Osteocyte (in vitro differentiated cells): ENCODE data around the gene SMIM20. TPM values are rescaled to one million over a fixed set of nuclear protein-coding genes. Genes with fewer than 3 reads are reported as not detected.

Experiments
- DNase-seq: peaks from one replicate; pipeline ENCODE4 v3.0.0; 2021; ENCODE audit warnings: mixed read lengths; ENCODE audit not compliant: unreplicated experiment; ENCODE audit errors: extremely low spot score
- H3K27ac Mint-ChIP-seq: one replicate; pipeline ENCODE4 v1.8.0; 2021; ENCODE audit warnings: mild to moderate bottlenecking, mixed read lengths; ENCODE audit not compliant: unreplicated experiment
- H3K27me3 Mint-ChIP-seq: one replicate; pipeline ENCODE4 v1.8.0; 2021; ENCODE audit warnings: mixed read lengths; ENCODE audit not compliant: unreplicated experiment
- H3K36me3 Mint-ChIP-seq: one replicate; pipeline ENCODE4 v1.8.0; 2021; ENCODE audit warnings: mixed read lengths; ENCODE audit not compliant: unreplicated experiment
- H3K4me1 Mint-ChIP-seq: one replicate; pipeline ENCODE4 v1.8.0; 2021; ENCODE audit warnings: mixed read lengths; ENCODE audit not compliant: unreplicated experiment
- H3K4me3 Mint-ChIP-seq: one replicate; pipeline ENCODE4 v1.8.0; 2021; ENCODE audit warnings: mild to moderate bottlenecking, moderate library complexity, mixed read lengths; ENCODE audit not compliant: unreplicated experiment
- H3K9me3 Mint-ChIP-seq: one replicate; pipeline ENCODE4 v1.8.0; 2021; ENCODE audit warnings: mixed read lengths; ENCODE audit not compliant: unreplicated experiment
- total RNA-seq: library from RNA; stranded (reverse); gene quantifications from 2 replicates; pipeline ENCODE4 v1.2.1, GENCODE V29; 2021
- TF ChIP-seq, protein P1 (sequence below): fragments of 200-600 bp; sonication (generic); IDR thresholded peaks from 2 replicates; pipeline ENCODE4 v1.5.0; 2021; ENCODE audit warnings: antibody characterized with exemption, mild to moderate bottlenecking, moderate library complexity

The SMIM20 gene
- total RNA-seq, 1 donor from 2014 or later = 28.4 TPM

- Mint-ChIP-seq H3K4me3 (no peak overlapping the region), H3K4me1 (no peaks in the 10 kb centered on the region), H3K27ac (no peak overlapping the region), H3K27me3 (no peaks in the 10 kb centered on the region), H3K36me3 (peaks cover 16% of the 10 kb centered on the region), H3K9me3 (no peaks in the 10 kb centered on the region)
- TF ChIP-seq, protein P1, sequence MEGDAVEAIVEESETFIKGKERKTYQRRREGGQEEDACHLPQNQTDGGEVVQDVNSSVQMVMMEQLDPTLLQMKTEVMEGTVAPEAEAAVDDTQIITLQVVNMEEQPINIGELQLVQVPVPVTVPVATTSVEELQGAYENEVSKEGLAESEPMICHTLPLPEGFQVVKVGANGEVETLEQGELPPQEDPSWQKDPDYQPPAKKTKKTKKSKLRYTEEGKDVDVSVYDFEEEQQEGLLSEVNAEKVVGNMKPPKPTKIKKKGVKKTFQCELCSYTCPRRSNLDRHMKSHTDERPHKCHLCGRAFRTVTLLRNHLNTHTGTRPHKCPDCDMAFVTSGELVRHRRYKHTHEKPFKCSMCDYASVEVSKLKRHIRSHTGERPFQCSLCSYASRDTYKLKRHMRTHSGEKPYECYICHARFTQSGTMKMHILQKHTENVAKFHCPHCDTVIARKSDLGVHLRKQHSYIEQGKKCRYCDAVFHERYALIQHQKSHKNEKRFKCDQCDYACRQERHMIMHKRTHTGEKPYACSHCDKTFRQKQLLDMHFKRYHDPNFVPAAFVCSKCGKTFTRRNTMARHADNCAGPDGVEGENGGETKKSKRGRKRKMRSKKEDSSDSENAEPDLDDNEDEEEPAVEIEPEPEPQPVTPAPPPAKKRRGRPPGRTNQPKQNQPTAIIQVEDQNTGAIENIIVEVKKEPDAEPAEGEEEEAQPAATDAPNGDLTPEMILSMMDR = no peak
- DNase-seq = no peak
Measured at GRCh38 chr4:25926462-25926861, 12.4 kb downstream of the SMIM20 start.

DNA sequence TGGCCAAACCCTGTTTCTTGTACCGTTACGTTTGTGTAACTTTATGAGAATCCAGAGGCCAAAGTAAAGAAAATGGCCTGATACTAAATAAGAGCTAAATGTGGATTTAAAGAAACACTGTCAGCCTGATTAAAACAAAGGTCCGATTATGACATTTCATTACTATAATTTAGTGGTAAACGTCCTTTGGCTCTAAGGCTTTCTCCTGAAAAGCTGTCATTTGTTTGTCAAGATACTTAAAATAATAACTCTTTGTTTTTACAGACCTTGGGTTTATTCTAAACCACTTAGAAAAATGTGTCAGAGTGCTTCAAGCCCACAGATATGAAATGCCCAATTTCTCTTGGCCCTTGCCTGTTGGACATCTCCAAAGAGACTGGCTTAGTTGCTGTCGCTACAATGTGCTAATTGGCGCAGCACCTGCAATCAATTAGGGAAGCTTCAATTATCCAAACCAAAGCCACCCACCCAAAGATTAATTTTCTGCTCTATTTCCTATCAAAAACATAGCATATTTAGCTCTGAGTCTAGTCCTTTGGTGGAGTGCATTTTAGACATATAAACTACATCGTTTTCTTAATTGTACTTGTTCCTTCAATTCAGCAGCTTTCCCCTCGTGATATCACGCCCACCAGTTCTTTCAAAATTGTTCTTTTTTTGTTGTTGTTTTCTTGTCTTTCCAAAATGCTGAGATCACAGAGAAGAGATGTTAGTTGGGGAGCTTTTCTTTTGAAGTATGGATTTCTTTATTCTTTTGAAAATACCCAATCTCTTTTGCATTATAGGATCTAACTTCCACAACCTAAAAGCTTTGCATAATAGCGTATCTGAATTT, 13.6 kb downstream of the SMIM20 start:
- no peak for DNase-seq
- Mint-ChIP-seq H3K27me3 (no peaks in the 10 kb centered on the region), H3K36me3 (peaks cover 10% of the 10 kb centered on the region), H3K4me1 (no peaks in the 10 kb centered on the region), H3K4me3 (no peak overlapping the region), H3K9me3 (no peaks in the 10 kb centered on the region), H3K27ac (no peak overlapping the region)
- TF ChIP-seq, protein P1 = no peak

- Mint-ChIP-seq H3K36me3 (peaks cover 10% of the 10 kb centered on the region), H3K9me3 (no peaks in the 10 kb centered on the region), H3K4me1 (no peaks in the 10 kb centered on the region), H3K4me3 (no peak overlapping the region), H3K27me3 (no peaks in the 10 kb centered on the region), H3K27ac (no peak overlapping the region)
- DNase-seq = no peak
- TF ChIP-seq, protein P1 = no peak
Measured at GRCh38 chr4:25928379-25929297, 14.6 kb downstream of the SMIM20 start.

DNA sequence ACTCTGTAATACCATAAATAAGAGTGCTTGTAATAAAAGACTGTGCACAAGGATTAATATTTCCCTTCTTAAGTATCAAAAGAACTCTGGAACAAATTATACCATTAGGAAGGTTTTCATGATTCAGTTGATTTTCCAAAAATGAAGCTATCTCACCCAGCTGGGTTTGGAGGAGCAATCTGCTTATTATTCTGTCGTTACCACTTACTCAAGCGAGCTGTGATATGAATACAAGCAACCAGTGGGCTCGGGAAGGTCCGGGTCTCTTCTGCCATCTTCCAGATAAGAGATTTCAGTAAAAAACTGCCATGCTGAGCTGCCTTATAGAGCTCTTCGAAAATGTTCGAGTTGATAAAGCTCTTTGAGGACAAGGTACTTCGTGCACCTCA, 15.3 kb downstream of the SMIM20 start:
- no peak for DNase-seq
- Mint-ChIP-seq H3K36me3 (peaks cover 10% of the 10 kb centered on the region), H3K4me1 (no peaks in the 10 kb centered on the region), H3K9me3 (no peaks in the 10 kb centered on the region), H3K27ac (no peak overlapping the region), H3K27me3 (no peaks in the 10 kb centered on the region), H3K4me3 (no peak overlapping the region)
- TF ChIP-seq, protein P1 = no peak
